D341Med (cell line): ENCODE data around the gene MAP2K3.

Source experiments
- DNase-seq: peaks from one replicate; pipeline ENCODE4 v3.0.0; 2012; ENCODE audit warnings: low spot score

Gene MAP2K3

GRCh38 chr17:21351366-21352065 lies 67.0 kb downstream of the MAP2K3 start:
- no peak for DNase-seq

- DNase-seq, result no peak
Measured at GRCh38 chr17:21352221-21352980, 67.9 kb downstream of the MAP2K3 start.

GRCh38 chr17:21352981-21353265 lies 68.4 kb downstream of the MAP2K3 start:
- DNase-seq, result no peak

GRCh38 chr17:21353326-21354010 lies 69.0 kb downstream of the MAP2K3 start:
- DNase-seq, result no peak

- DNase-seq, result no peak
Measured at GRCh38 chr17:21354796-21355385, 70.4 kb downstream of the MAP2K3 start.

GRCh38 chr17:21355586-21355985 lies 71.1 kb downstream of the MAP2K3 start:
- DNase-seq, result no peak

GRCh38 chr17:21356537-21357127 lies 72.1 kb downstream of the MAP2K3 start:
- no peak for DNase-seq

GRCh38 chr17:21357281-21357680 lies 72.8 kb downstream of the MAP2K3 start:
- no peak for DNase-seq

GRCh38 chr17:21357696-21358656 lies 73.5 kb downstream of the MAP2K3 start:
- no peak for DNase-seq

GRCh38 chr17:21358682-21359482 lies 74.4 kb downstream of the MAP2K3 start:
- DNase-seq, result no peak

- no peak for DNase-seq
Measured at GRCh38 chr17:21359483-21359840, 75.0 kb downstream of the MAP2K3 start.

GRCh38 chr17:21360048-21360447 lies 75.5 kb downstream of the MAP2K3 start:
- DNase-seq, result no peak

GRCh38 chr17:21361020-21361809 lies 76.7 kb downstream of the MAP2K3 start:
- no peak for DNase-seq

GRCh38 chr17:21362331-21362931 lies 77.9 kb downstream of the MAP2K3 start:
- no peak for DNase-seq

- no peak for DNase-seq
Measured at GRCh38 chr17:21363776-21364642, 79.5 kb downstream of the MAP2K3 start.
